Mucosa of descending colon (tissue), 3 donors: ENCODE measurements around the gene NIPBL. TPM values are rescaled to one million over a fixed set of nuclear protein-coding genes. Genes with fewer than 3 reads are reported as not detected.

Source experiments
- ATAC-seq: fragments of 200-7000 bp; cut with Tn5 transposase; one replicate; pipeline ENCODE4 v1.9.1; 2020; ENCODE audit warnings: mild to moderate bottlenecking, moderate library complexity
- DNase-seq, 3 donors: peaks; one replicate each; pipeline ENCODE4 v3.0.0-alpha.2; 2020
- H3K36me3 ChIP-seq: fragments of 200-600 bp; one replicate; pipeline ENCODE4 v1.8.0; 2021; ENCODE audit warnings: low read depth, mild to moderate bottlenecking
- H3K4me1 ChIP-seq: fragments of 200-600 bp; one replicate; pipeline ENCODE4 v1.8.0; 2021; ENCODE audit warnings: low read depth, mild to moderate bottlenecking
- H3K4me3 ChIP-seq: fragments of 200-600 bp; one replicate; pipeline ENCODE4 v1.8.0; 2021; ENCODE audit warnings: mild to moderate bottlenecking
- H3K9me3 ChIP-seq: fragments of 200-600 bp; one replicate; pipeline ENCODE4 v1.8.0; 2021; ENCODE audit warnings: mild to moderate bottlenecking
- intact Hi-C, 2 donors: fragments of 100-400 bp; cut with DNase I in 1 of 2; cut with micrococcal nuclease in 1 of 2; formaldehyde crosslinking; loops; one replicate each; pipeline versions ENCODE4 v1.11.0 to v1.11.1; 2022; cut with DNase I, micrococcal nuclease
- total RNA-seq, 3 donors: library from RNA; stranded (reverse); fragmentation: NEBNext Ultra II Directional in 2 of 3; extraction: Animal tissue kit (Norgen Biotek cat#: 25700) in 2 of 3; gene quantifications; one replicate each; pipeline versions ENCODE4 v1.2.1 to v1.2.4, GENCODE V29; 2021 to 2023
- TF ChIP-seq, protein P1 (sequence below): fragments of 200-600 bp; IDR thresholded peaks from one replicate; pipeline ENCODE4 v1.8.0; 2022; ENCODE audit warnings: antibody characterized with exemption, mild to moderate bottlenecking
- donor health status: DM: no; HTN: no; CAD: no; lungs with moderate emphysema.
- donor health status: DM: no; HTN: no; CAD: no.
- donor health status: DM: no; HTN: yes; CAD: no.

The NIPBL gene
- total RNA-seq, 3 donors from 2014 or later, result 50.4 to 80.8 (median 77.2) TPM

DNA sequence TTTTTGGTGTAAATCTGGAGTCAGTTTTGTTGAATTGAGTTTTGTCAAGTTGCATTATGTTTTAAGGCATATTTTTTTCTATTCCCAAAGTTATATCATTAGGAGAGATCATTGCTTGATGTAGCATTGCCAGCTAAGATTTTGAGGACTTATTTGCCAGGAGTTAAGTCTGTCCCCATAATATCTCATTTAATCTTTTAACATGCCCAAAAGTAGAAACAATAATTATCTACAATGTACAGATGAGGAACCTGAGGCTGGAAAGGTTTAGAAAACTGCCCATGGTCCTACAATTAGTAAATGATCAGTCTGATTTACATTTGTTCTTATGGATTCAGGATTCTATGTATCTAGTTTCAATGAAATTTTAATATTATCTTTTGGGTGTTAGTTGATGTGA lies 4.7 kb downstream of the NIPBL start:
- intact Hi-C loops, result loop anchor here in 1 of 2 donors (10.0 kb wide), 1 partner anchor 63 kb away; no protein-coding TSS in a partner anchor
- no peak for ATAC-seq
- Histone ChIP-seq H3K36me3 (no peaks in the 10 kb centered on the region), H3K4me3 (no peak overlapping the region), H3K4me1 (peaks cover 22% of the 10 kb centered on the region), H3K9me3 (no peaks in the 10 kb centered on the region)
- DNase-seq, result no peak
- TF ChIP-seq, protein P1, sequence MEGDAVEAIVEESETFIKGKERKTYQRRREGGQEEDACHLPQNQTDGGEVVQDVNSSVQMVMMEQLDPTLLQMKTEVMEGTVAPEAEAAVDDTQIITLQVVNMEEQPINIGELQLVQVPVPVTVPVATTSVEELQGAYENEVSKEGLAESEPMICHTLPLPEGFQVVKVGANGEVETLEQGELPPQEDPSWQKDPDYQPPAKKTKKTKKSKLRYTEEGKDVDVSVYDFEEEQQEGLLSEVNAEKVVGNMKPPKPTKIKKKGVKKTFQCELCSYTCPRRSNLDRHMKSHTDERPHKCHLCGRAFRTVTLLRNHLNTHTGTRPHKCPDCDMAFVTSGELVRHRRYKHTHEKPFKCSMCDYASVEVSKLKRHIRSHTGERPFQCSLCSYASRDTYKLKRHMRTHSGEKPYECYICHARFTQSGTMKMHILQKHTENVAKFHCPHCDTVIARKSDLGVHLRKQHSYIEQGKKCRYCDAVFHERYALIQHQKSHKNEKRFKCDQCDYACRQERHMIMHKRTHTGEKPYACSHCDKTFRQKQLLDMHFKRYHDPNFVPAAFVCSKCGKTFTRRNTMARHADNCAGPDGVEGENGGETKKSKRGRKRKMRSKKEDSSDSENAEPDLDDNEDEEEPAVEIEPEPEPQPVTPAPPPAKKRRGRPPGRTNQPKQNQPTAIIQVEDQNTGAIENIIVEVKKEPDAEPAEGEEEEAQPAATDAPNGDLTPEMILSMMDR, result no peak

DNA sequence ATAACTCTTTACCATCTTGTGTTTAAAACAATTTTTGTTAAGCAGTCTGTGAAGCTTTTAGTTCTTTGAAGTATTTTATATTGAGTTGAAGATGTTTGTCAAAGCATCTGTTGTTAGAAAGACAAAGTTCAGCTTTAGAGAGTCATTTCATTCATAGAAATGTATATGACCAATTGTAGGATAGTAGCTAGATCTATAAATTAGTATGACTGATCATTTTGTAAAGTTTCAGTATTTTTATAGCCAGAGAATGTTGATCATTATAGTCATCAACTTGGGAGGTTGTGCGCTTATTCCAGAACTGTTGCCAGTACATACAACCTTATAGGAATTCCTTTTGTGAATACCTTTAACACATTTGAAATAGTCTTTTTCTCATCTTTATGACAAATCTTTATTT lies 5.2 kb downstream of the NIPBL start:
- no peaks in the 10 kb centered on the region for H3K9me3 ChIP-seq
- DNase-seq (no peak), ATAC-seq (no peak)
- peaks cover 22% of the 10 kb centered on the region for H3K4me1 ChIP-seq
- intact Hi-C loops, result loop anchor here in 1 of 2 donors (10.0 kb wide), 1 partner anchor 63 kb away; no protein-coding TSS in a partner anchor
- no peak overlapping the region for H3K4me3 ChIP-seq
- TF ChIP-seq, protein P1, result no peak
- no peaks in the 10 kb centered on the region for H3K36me3 ChIP-seq

DNA sequence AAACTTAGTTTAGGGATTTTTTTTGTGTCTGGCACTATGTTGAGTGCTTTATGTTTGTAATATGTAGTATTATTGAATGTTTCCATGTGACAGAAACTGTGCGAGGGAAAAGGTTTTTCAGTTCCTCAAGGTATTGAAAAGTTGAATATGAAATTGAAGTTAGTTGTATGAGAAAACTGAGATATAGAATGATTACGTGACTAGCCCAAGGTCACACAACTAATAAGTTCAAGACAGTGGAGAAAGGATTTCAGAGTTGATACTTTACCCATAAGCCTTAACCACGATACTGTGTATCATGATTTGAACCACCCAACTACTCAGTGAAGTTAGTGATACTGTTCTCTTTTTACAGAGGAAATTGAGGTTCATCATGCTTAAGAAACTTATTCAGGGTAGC lies 5.7 kb downstream of the NIPBL start:
- Histone ChIP-seq H3K36me3 (no peaks in the 10 kb centered on the region), H3K9me3 (no peaks in the 10 kb centered on the region), H3K4me1 (peaks cover 22% of the 10 kb centered on the region), H3K4me3 (no peak overlapping the region)
- ATAC-seq (no peak), DNase-seq (no peak)
- intact Hi-C loops, result loop anchor here in 1 of 2 donors (10.0 kb wide), 1 partner anchor 63 kb away; no protein-coding TSS in a partner anchor
- TF ChIP-seq, protein P1, result no peak

DNA sequence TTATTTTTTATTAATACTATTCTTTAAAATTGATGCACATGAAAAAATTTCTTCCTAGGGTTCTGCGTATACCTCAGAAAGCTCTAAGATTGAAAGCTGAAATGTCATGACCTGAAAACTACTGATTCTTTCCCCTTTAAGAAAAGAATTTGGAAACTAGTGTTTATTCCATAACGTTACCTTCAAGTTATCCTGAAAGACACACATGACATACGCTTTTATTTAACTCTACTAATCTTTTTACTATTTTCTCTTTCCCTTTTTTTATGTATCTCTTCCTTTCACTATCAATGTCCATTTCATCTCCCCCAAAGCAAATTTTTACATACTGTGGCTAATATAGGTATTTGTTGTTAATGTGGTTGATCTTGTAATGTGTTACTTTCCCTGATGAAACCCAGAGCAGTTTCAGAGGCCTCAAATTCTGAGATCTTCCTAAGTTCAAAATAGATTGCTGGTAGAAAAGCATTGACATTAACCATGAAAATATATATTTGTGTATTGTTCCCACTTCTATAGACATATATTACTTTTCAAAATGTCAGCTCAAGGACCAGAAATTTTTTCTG lies 7.4 kb downstream of the NIPBL start:
- ATAC-seq (no peak), DNase-seq (no peak)
- TF ChIP-seq, protein P1, result no peak
- H3K36me3 ChIP-seq, result no peaks in the 10 kb centered on the region
- H3K9me3 ChIP-seq, result no peaks in the 10 kb centered on the region
- H3K4me3 ChIP-seq, result no peak overlapping the region
- intact Hi-C loops, result loop anchor here in 1 of 2 donors (10.0 kb wide), 1 partner anchor 61 kb away; no protein-coding TSS in a partner anchor
- peaks cover 21% of the 10 kb centered on the region for H3K4me1 ChIP-seq

DNA sequence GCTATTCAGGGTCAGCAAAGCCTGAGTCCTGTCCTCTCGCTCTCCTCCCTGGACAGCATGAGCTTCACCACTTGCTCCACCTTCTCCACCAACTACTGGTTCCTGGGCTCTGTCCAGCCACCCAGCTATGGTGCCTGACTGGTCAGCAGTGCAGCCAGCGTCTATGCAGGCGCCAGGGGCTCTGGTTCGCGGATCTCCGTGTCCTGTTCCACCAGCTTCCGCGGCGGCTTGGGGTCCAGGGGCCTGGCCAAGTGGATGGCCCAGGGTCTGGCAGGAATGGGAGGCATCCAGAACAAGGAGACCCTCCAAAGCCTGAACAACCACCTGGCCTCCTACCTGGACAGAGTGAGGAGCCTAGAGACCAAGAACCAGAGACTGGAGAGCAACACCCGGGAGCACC lies 8.6 kb downstream of the NIPBL start:
- DNase-seq (peak in 1 of 3 donors; percentile 44), ATAC-seq (no peak)
- Histone ChIP-seq H3K4me1 (peaks cover 10% of the 10 kb centered on the region), H3K9me3 (no peaks in the 10 kb centered on the region), H3K36me3 (no peaks in the 10 kb centered on the region), H3K4me3 (no peak overlapping the region)
- intact Hi-C loops, result loop anchor here in 1 of 2 donors (10.0 kb wide), 1 partner anchor 60 kb away; no protein-coding TSS in a partner anchor
- TF ChIP-seq, protein P1, result no peak
